ENCODE measurements around the gene ALOX5. TPM values are rescaled to one million over a fixed set of nuclear protein-coding genes. Genes with fewer than 3 reads are reported as not detected.

ALOX5 gene
- total RNA-seq, 4 donors from 2014 or later, result 27.8 to 127 (median 39.9) TPM

DNA sequence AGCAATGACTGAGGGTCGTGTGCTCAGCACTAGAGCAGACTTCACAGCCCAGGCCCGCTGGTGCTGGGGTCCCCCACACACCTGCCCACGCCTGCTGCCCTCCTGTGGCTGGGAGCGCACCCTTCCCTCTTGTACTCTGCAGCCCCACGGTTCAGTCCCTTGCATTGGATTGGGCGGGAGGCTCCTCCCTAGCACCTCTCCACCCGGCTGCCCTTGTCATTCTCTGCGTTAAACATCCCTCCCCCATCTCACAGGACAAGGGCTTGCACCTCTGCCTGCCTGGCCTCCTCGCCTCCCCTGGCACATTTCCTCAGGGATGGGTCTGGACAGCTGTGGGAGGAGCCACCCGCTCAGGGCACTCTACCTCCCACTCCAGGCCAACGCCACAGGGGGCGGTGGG lies 68.6 kb downstream of the ALOX5 start:
- no peaks in the 10 kb centered on the region for H3K9me3 ChIP-seq
- no peak for DNase-seq (ENCODE audit: low spot score in 2 of 2)

DNA sequence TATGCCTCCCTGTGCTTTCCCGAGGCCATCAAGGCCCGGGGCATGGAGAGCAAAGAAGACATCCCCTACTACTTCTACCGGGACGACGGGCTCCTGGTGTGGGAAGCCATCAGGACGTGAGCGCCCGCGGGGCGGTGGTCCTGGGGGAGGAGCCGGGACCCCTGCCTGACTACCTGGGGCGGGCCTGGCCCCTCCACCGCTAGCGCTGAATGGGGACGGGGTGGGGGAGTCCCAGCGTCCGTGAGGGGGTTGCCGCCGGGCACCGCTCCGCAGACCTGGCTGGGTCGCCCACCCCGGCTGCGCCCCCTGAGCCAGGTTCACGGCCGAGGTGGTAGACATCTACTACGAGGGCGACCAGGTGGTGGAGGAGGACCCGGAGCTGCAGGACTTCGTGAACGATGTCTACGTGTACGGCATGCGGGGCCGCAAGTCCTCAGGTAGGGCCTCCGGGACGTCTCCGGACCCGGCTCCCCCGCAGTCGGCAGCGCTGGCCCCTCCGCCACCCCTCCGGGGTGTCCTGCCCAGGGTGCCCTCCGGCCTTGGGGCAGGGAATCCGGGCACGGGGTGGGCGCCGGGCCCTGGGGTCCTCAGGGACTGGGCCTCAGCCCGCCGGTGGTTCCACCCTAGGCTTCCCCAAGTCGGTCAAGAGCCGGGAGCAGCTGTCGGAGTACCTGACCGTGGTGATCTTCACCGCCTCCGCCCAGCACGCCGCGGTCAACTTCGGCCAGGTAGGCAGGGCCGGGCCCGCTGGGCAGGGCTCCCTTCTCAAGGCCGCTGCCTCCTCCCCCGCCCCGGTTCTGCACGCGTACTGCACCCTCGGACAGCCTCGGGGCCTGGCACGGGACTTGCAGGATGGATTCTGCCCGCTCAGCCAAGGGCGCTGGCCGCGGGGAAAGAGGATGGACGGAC lies 69.3 kb downstream of the ALOX5 start:
- no peak for TF ChIP-seq EP300 (IDR thresholded peaks at IDR 0.05)
- TF ChIP-seq, protein P1, sequence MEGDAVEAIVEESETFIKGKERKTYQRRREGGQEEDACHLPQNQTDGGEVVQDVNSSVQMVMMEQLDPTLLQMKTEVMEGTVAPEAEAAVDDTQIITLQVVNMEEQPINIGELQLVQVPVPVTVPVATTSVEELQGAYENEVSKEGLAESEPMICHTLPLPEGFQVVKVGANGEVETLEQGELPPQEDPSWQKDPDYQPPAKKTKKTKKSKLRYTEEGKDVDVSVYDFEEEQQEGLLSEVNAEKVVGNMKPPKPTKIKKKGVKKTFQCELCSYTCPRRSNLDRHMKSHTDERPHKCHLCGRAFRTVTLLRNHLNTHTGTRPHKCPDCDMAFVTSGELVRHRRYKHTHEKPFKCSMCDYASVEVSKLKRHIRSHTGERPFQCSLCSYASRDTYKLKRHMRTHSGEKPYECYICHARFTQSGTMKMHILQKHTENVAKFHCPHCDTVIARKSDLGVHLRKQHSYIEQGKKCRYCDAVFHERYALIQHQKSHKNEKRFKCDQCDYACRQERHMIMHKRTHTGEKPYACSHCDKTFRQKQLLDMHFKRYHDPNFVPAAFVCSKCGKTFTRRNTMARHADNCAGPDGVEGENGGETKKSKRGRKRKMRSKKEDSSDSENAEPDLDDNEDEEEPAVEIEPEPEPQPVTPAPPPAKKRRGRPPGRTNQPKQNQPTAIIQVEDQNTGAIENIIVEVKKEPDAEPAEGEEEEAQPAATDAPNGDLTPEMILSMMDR (IDR thresholded peaks at IDR 0.05), result no peak
- no peak for TF ChIP-seq POLR2A (IDR thresholded peaks at IDR 0.05)
- no peak overlapping the region for H3K4me3 ChIP-seq
- DNase-seq (ENCODE audit: low spot score in 2 of 2), result no peak
- H3K27me3 ChIP-seq, result no peaks in the 10 kb centered on the region
- H3K9me3 ChIP-seq, result no peaks in the 10 kb centered on the region
- WGBS, 2 donors, result 93 to 94% methylated on average over 36 to 58 of the region's 76 CpGs
- H3K4me1 ChIP-seq, result no peaks in the 10 kb centered on the region
- no peak overlapping the region for H3K27ac ChIP-seq
- H3K36me3 ChIP-seq, result peaks cover 0 to 5% (median 0%) of the 10 kb centered on the region in 3 donors

More for the DNA sequence above, 68.6 kb downstream of the ALOX5 start:
- whole genome bisulfite sequencing, 2 donors, result 67 to 75% methylated on average over 7 to 12 of the region's 12 CpGs
- no peaks in the 10 kb centered on the region for H3K4me1 ChIP-seq
- no peak overlapping the region for H3K4me3 ChIP-seq
- H3K36me3 ChIP-seq, result peaks cover 0 to 5% (median 0%) of the 10 kb centered on the region in 3 donors
- TF ChIP-seq EP300 (IDR thresholded peaks at IDR 0.05) (no peak), POLR2A (IDR thresholded peaks at IDR 0.05) (no peak)
- TF ChIP-seq, protein P1 (IDR thresholded peaks at IDR 0.05), result no peak
- no peaks in the 10 kb centered on the region for H3K27me3 ChIP-seq
- H3K27ac ChIP-seq, result no peak overlapping the region

DNA sequence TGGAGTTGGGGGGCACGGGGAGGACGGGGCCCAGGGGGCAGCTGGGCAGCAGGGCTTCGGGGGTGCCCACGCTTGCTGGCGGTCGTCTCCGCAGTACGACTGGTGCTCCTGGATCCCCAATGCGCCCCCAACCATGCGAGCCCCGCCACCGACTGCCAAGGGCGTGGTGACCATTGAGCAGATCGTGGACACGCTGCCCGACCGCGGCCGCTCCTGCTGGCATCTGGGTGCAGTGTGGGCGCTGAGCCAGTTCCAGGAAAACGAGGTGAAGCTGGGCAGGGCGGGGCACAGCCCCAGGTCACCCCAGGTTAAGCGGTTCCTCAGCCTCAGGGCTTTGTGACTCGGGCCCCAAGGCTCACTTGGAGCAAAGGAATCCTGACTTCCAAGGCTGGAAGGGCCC lies 70.0 kb downstream of the ALOX5 start:
- Histone ChIP-seq H3K4me1 (no peaks in the 10 kb centered on the region), H3K9me3 (no peaks in the 10 kb centered on the region), H3K36me3 (peaks cover 0 to 5% (median 0%) of the 10 kb centered on the region in 3 donors), H3K4me3 (no peak overlapping the region), H3K27me3 (no peaks in the 10 kb centered on the region), H3K27ac (no peak overlapping the region)
- no peak for DNase-seq (ENCODE audit: low spot score in 2 of 2)
- TF ChIP-seq POLR2A (IDR thresholded peaks at IDR 0.05) (no peak), EP300 (IDR thresholded peaks at IDR 0.05) (no peak)
- WGBS, 2 donors, result 90 to 93% methylated on average over 22 to 24 of the region's 24 CpGs

DNA sequence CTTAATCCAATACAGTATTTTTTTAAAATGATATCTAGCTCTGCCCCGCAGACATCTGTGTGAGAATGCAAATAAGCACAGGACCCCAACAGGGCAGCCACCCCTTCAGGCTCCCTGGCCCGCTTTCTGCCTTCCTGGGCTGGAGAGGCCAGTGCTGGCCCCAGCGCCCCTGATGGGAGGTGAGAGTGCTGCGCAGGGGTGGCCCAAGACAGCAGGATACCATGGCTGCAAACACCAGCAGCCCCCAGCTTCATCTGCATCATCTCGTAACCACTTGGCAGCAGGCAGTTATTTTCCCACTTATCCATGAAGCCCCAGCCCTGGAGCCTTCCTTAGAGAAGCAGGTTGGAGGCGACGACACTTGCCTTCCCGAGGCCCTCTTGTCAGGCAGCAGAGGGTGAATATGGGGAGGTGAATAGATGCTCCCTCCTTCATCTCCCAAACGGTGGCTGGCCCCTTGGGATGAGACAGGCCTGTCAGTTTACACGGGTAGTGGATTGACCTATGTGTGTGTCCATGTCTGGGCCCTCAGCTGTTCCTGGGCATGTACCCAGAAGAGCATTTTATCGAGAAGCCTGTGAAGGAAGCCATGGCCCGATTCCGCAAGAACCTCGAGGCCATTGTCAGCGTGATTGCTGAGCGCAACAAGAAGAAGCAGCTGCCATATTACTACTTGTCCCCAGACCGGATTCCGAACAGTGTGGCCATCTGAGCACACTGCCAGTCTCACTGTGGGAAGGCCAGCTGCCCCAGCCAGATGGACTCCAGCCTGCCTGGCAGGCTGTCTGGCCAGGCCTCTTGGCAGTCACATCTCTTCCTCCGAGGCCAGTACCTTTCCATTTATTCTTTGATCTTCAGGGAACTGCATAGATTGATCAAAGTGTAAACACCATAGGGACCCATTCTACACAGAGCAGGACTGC lies 71.2 kb downstream of the ALOX5 start:
- Histone ChIP-seq H3K27ac (no peak overlapping the region), H3K9me3 (no peaks in the 10 kb centered on the region), H3K36me3 (peaks cover 0 to 5% (median 0%) of the 10 kb centered on the region in 3 donors), H3K4me3 (no peak overlapping the region), H3K27me3 (no peaks in the 10 kb centered on the region), H3K4me1 (no peaks in the 10 kb centered on the region)
- no peak for DNase-seq (ENCODE audit: low spot score in 2 of 2)
- 83 to 84% methylated on average over 19 of the region's 19 CpGs for WGBS, 2 donors
- TF ChIP-seq, protein P1 (IDR thresholded peaks at IDR 0.05), result no peak
- no peak for TF ChIP-seq EP300 (IDR thresholded peaks at IDR 0.05)
- TF ChIP-seq POLR2A (IDR thresholded peaks at IDR 0.05), result no peak

DNA sequence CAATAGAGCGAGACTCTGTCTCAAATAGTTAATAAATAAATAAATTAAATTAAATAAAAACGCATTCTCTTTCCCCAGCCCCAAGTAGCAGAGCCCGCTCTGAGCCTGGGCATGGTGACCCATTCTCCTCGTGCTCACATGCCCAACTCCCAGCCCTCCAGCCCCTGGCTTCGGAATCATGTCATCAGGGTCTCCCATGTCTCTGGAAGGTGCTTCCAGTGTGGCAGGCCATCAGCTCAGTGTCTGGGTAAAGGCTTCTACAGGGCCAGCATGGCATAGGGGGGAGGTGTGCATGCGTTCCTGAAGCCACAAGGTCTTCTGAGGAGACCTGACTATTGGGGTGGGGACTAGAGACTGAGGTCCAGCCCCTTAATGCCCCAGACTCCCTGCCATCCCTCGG lies 72.8 kb downstream of the ALOX5 start:
- Histone ChIP-seq H3K27ac (no peak overlapping the region), H3K4me3 (no peak overlapping the region), H3K4me1 (no peaks in the 10 kb centered on the region), H3K9me3 (no peaks in the 10 kb centered on the region), H3K27me3 (no peaks in the 10 kb centered on the region), H3K36me3 (peaks cover 0 to 5% (median 0%) of the 10 kb centered on the region in 3 donors)
- TF ChIP-seq EP300 (IDR thresholded peaks at IDR 0.05) (no peak), POLR2A (IDR thresholded peaks at IDR 0.05) (no peak)
- TF ChIP-seq, protein P1 (IDR thresholded peaks at IDR 0.05), result no peak
- 91 to 96% methylated on average over 7 of the region's 7 CpGs for WGBS, 2 donors
- DNase-seq (ENCODE audit: low spot score in 2 of 2), result no peak
